ENCODE data around the gene SH3GL1.
A peak's percentile ranks its signal among the peaks of the same experiment; 100 is the strongest.

SH3GL1 gene

DNA sequence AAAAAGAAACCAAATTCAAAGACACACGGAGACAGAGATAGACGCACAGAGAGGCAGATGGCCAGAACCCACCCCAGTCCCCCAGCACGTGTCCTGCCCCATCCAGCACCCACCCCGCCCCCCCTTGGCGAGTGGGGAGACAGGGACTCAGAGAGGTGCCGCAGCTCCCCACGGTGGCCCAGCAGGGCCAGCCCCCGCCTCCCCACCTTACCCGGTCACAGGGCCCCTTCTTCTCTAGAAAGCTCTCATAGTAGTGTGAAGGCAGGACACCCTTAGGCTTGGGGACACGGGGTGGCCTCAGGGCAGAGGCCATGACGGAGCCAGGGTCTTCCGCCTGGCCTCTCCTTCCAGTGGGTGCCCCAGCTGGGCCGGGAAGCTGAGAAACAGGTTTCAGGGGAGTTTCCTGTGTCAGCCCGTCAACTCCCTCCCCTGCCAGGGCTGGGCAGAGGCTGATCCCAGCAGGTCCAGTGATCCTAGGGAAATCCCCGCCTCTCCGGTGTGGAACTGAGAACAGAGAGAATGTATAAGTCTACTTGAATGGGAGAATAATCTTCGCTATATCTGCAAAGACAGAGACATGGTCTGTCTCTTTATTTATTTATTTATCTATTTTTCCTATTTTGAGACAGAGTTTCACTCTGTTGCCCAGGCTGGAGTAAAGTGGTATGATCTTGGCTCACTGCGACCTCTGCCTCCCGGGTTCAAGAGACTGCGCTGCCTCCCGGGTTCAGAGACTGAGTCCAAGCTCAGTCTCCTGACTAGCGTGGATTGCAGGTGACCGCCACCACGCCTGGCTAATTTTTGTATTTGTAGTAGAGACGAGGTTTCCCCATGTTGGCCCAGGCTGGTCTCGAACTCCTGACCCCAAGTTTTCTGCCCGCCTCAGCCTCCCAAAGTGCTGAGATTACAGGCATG is 61.6 kb downstream of the SH3GL1 start, which contains the start of gene STAP2:
Gene STAP2 (minus strand): TSS at position 387 of the 915 bp plus-strand sequence. CDS start 74 bp downstream, at position 313.
- DNase-seq, result peak; percentile 44

DNA sequence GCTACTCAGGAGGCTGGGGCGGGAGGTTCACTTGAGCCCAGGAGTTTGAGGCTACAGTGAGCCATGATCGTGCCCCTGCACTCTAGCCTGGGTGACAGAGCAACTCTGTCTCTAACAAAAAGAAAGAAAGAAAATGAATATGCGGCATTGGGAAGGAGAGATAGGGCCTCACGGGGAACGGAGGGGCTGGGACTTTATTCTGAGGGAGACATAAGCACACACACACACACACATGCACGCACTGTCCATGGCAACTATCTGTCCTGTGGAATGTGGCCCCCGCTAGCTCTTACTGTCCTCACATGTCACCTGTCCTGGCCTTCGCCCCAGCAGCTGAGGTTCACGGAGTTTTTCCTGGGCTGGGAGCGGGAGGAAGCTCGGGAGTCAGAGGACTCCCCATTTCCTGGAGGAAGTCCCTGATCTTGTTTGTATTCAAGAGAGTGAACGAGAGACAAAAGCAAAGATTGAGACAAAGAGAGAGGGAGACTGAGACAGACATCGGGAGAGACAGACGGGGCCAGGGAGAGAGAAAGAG is 62.4 kb downstream of the SH3GL1 start:
- no peak for DNase-seq

DNA sequence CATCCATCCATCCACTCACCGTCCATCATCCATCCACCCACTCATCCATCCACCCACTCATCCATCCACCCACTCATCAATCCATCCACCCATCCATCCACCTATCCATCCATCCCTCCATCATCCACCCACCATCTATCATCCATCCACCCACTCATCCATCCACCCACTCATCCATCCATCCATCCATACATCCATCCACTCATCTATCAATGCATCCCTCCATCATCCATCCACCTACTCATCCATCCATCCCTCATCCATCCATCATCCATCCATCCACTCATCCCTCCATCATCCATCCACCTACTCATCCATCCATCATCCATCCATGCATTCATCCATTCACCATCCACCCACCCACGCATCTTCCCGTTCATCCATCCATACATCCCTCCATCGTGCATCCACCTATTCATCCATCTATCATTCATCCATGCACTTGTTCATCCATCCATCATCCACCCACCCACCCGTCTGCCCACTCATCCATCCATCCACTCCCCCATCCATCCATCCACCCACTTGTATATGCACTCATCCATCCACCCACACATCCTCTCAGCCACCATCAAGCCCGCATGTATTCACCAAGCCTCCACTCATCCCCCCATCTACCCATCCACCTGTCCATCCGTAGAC is 65.3 kb downstream of the SH3GL1 start:
- DNase-seq, result no peak

GRCh38 chr19:4329858-4330257 is 70.5 kb downstream of the SH3GL1 start:
- DNase-seq, result no peak

- peak; percentile 34 for DNase-seq
These were observed 71.2 kb downstream of the SH3GL1 start for GRCh38 chr19:4328991-4329681.

- DNase-seq, result peak; percentile 92
These were observed 71.9 kb downstream of the SH3GL1 start for GRCh38 chr19:4328243-4328990.

DNA sequence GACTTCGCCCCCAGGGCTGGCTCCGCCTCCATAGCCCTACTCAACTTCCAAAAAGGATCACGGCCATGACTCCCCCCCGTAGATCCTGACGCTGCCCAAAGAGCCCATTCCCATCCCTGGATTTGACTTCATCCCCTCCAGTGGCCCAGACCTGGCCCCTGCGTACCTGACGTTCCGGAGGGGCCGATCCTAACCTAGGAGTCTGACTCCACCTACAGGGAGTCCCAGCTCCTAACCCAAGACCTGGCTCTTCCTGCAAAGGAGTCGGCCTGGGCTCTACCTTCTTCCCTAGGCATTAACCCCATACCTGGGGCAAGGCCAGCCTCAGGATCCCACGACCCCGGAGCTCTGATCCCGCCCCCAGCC is 72.5 kb downstream of the SH3GL1 start:
- DNase-seq, result no peak

DNA sequence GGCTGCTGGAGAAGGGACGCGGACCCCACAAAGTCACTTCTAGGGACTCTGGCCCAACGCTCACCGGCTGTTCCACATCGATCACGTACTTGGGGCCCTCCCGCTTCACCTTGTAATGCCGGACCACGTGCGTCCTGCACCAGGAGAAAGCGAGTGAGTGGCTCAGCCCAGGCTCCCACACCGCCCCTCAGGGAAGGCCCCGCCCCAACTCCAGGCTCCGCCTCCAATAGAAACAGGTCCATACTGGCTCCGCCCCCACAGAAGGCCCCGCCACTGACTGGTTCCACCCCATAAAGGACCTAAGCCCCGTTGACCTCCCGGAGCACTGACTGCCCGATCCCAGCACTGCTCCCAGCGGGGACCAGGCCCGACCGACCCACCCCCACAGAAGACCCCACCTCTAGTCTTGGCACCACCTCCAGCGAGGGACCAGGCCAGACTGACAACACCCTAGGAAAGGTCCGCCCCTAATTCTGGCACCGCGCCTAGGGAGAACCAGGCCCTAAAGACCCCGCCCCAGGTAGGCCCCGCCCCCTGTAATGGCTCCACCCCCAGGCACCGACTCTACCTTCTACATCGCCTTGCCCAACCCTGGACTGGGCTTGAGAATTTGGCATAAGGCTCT is 73.0 kb downstream of the SH3GL1 start:
- peak; percentile 65 for DNase-seq

- DNase-seq, result no peak
These were observed 73.5 kb downstream of the SH3GL1 start for GRCh38 chr19:4326837-4327251.

- DNase-seq, result no peak
These were observed 74.0 kb downstream of the SH3GL1 start for GRCh38 chr19:4326215-4326836.

- no peak for DNase-seq
These were observed 76.1 kb downstream of the SH3GL1 start for GRCh38 chr19:4324228-4324627.

GRCh38 chr19:4323692-4324091 is 76.7 kb downstream of the SH3GL1 start:
- no peak for DNase-seq

DNA sequence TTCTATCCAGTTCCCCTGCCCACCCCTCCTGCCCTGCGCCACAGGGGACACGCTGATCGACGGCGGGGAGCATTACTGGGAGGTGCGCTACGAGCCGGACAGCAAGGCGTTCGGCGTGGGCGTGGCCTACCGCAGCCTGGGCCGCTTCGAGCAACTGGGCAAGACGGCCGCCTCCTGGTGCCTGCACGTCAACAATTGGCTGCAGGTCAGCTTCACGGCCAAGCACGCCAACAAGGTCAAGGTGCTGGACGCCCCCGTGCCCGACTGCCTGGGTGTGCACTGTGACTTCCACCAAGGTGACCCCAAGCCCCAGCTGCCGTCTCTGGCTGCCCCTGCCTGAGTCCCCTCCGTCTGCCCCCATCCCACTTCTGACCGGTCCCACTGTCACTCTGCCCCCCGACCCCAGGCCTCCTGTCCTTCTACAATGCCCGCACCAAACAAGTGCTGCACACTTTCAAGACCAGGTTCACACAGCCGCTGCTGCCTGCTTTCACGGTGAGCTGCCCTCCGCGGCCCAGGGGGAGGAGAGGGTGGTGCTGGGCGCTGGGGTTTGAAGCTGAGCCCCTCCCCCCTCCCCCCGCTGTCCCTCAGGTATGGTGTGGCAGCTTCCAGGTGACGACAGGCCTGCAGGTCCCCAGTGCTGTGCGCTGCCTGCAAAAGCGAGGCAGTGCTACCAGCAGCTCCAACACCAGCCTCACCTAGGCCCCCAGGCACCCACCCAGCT is 77.2 kb downstream of the SH3GL1 start:
- no peak for DNase-seq

GRCh38 chr19:4320419-4320818 is 79.9 kb downstream of the SH3GL1 start:
- no peak for DNase-seq

GRCh38 chr19:4319067-4319718 is 81.2 kb downstream of the SH3GL1 start:
- DNase-seq, result no peak

DNA sequence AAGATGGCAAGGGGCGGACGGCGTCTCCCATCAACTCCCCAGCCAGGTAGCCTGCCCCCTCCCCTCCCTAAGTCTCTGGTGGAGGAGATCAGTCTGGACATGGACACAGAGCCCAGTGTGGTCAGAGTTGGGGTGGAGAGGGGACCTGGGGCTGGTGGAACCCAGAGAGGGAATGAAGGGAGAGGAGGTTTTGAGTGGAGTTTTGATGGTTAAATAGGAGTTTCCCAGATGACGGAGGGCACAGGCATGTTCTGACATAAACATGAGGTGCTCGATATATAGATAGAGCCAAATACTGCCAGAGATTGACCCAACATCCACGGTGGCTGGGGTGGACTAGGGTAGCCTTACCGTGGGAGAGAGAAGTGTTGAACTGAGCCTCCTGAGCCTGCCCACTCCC is 81.9 kb downstream of the SH3GL1 start:
- no peak for DNase-seq

DNA sequence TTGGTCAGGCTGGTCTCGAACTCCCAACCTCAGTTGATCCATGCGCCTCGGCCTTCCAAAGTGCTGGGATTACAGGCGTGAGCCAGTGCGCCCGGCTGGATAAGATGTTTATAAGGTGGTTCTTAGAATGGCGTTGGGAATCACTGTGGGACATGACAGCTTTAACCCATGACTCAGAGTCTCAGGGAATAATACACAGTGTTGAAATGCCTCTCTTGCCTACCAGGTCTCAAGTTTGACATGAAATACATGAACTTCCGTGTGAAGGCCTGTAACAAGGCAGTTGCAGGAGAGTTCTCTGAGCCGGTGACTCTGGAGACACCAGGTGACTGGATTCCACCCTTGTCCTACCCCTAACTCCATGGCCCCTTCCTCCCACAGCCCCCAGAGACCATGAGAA is 83.4 kb downstream of the SH3GL1 start:
- no peak for DNase-seq

- DNase-seq, result no peak
These were observed 86.4 kb downstream of the SH3GL1 start for GRCh38 chr19:4313847-4314490.

Measured in stimulated activated CD4-positive, alpha-beta T cell treated with anti-CD3 and anti-CD28 coated beads, Interleukin-4, amount 100 ng/mL, for 24 hours (primary cell).